ENCODE measurements around the gene XG. TPM values are rescaled to one million over a fixed set of nuclear protein-coding genes. Genes with fewer than 3 reads are reported as not detected.
"Not testable (repeated sequence)": the region's sequence is repeated elsewhere in the genome, so short reads cannot be mapped to it uniquely, and the experiment has no call there.

The XG gene
- total RNA-seq, 2 donors from 2014 or later: 0.51 to 1.3 TPM

DNA sequence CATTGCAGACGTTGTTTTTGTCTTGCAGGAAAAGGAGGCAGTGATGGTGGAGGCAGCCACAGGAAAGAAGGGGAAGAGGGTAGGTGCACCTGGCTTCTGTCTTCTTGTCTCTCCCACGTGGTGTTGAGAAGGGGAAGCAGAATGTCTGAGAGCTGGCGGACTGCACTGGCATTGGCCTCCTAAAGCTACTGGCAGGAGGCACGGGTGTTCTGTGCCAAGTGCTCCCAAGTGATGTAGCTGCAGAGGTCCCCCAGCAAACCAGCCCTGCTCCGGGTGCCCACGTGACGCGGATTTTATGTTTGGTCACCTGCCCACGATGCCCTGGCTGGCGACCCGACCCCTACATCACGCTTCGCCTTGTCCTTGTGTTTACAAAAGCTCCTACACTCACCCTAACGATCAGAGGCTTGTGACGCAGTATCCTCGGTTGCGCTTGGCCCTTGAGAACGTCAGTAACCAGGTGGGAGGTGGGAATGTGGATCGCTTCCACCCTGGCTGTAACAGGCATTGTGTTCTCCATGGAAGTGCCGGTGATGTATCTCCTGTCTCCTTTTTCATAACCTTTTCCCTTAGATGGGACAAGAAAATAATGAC lies 28.5 kb upstream of the XG start:
- DNase-seq (ENCODE audit: low spot score): no peak
- no peaks in the 10 kb centered on the region for H3K9me3 ChIP-seq
- H3K27ac ChIP-seq: no peak overlapping the region
- peaks cover 92% of the 10 kb centered on the region for H3K36me3 ChIP-seq
- TF ChIP-seq CTCF (IDR thresholded peaks at IDR 0.05): no peak
- H3K4me3 ChIP-seq: no peak overlapping the region
- no peaks in the 10 kb centered on the region for H3K27me3 ChIP-seq
- H3K4me1 ChIP-seq: no peaks in the 10 kb centered on the region

DNA sequence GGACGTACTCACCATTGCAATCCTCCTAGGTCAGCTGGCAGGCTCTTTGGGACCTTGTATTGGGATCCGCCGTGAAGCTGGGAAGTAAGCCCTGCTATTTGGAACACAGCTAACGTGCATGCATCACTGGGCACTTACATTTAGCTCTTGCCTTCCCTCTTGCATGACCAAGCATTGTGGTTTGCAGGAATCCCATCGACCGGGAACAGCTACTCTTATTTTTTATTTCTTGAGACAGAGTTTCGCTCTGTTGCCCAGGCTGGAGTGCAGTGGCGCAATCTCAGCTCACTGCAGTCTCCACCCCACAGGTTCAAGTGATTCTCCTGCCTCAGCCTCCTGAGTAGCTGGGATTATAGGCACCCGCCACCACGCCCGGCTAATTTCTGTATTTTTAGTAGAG lies 24.6 kb upstream of the XG start:
- peaks cover 89% of the 10 kb centered on the region for H3K36me3 ChIP-seq
- not testable (repeated sequence) for DNase-seq (ENCODE audit: low spot score); H3K9me3 ChIP-seq; H3K4me3 ChIP-seq; H3K27me3 ChIP-seq; H3K27ac ChIP-seq; H3K4me1 ChIP-seq

DNA sequence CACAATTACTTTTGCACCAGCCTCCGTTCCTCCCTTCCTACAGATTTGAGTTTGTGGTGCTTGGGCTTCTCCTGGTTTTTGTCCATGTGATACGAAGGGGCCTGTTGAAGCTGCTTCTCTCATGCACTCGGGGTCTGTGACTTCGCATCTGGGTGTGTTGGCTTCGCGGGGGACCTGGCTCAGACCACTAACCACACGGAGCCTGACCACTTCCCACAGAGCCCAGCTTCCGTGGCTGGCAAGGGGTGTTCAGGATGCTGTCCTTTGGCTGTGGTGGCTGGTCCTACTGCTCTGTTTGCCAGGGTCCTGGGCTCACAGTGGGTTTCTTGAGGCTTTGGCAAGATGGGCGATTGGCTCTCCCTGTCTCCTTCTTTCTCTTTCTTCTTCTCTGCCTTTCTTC lies 19.8 kb upstream of the XG start:
- peaks cover 76% of the 10 kb centered on the region for H3K36me3 ChIP-seq
- no peaks in the 10 kb centered on the region for H3K9me3 ChIP-seq
- TF ChIP-seq CTCF (IDR thresholded peaks at IDR 0.05): no peak
- DNase-seq (ENCODE audit: low spot score): no peak
- H3K4me1 ChIP-seq: no peaks in the 10 kb centered on the region
- H3K27ac ChIP-seq: no peak overlapping the region
- no peak overlapping the region for H3K4me3 ChIP-seq
- no peaks in the 10 kb centered on the region for H3K27me3 ChIP-seq

GRCh38 chrX:2732649-2733048 lies 19.2 kb upstream of the XG start:
- Histone ChIP-seq H3K36me3 (peaks cover 71% of the 10 kb centered on the region), H3K9me3 (no peaks in the 10 kb centered on the region), H3K4me1 (no peaks in the 10 kb centered on the region), H3K27ac (no peak overlapping the region), H3K4me3 (no peak overlapping the region), H3K27me3 (no peaks in the 10 kb centered on the region)
- DNase-seq (ENCODE audit: low spot score): no peak
- no peak for TF ChIP-seq CTCF (IDR thresholded peaks at IDR 0.05)

DNA sequence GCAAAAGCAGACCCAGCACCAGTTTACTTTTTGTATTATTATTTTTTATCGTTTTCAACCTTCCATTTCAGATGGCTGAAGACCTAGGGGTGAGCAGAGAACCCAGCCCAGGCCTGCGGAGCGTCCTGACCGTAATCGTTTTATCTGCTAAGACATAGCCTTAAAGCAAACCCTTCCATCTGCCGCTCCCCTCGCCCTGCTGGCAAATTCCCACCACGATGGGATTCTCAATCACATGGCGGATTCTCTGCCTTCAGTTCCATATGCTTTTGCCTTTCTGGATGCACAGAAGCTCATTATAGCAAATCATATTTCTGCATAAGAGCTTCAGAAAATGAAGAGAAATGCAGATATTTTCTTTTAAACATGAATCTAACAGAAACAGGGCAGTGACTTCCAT lies 18.6 kb upstream of the XG start:
- Histone ChIP-seq H3K27ac (no peak overlapping the region), H3K27me3 (no peaks in the 10 kb centered on the region), H3K36me3 (peaks cover 71% of the 10 kb centered on the region), H3K9me3 (no peaks in the 10 kb centered on the region), H3K4me1 (no peaks in the 10 kb centered on the region), H3K4me3 (no peak overlapping the region)
- no peak for DNase-seq (ENCODE audit: low spot score)
- TF ChIP-seq CTCF (IDR thresholded peaks at IDR 0.05): no peak

DNA sequence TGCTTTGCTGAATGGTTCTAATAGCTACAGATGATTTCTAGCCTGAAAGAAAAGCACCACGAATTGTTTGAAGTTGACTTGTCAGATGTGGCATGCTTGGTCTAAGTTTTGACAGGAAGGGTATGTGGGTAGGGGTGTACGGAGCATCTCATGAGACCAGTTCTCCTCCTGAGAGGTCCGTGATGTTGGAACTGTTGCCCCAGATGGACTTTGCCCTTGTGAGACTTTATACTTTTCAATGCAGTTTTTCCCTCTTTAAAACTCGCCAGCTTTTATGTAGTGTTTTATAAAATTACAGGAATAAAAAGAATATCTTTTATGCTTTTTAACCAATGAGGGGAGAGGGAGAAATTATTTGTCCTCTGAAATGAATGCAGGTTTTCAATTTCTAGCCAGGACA lies 16.6 kb upstream of the XG start:
- peaks cover 57% of the 10 kb centered on the region for H3K36me3 ChIP-seq

More for the DNA sequence above, 16.6 kb upstream of the XG start:
- H3K9me3 ChIP-seq: no peaks in the 10 kb centered on the region
- H3K27ac ChIP-seq: no peak overlapping the region
- H3K4me3 ChIP-seq: no peak overlapping the region
- H3K27me3 ChIP-seq: no peaks in the 10 kb centered on the region
- no peaks in the 10 kb centered on the region for H3K4me1 ChIP-seq
- no peak for TF ChIP-seq CTCF (IDR thresholded peaks at IDR 0.05)
- DNase-seq (ENCODE audit: low spot score): no peak

All from right atrium auricular region (tissue), 2 donors.